ENCODE results near the gene ZNF214. TPM values are rescaled to one million over a fixed set of nuclear protein-coding genes. Genes with fewer than 3 reads are reported as not detected.
"Not testable (repeated sequence)": the region's sequence is repeated elsewhere in the genome, so short reads cannot be mapped to it uniquely, and the experiment has no call there.

Gene ZNF214
- total RNA-seq, 4 donors from 2014 or later, result 0.75 to 2.0 (median 1.2) TPM

DNA sequence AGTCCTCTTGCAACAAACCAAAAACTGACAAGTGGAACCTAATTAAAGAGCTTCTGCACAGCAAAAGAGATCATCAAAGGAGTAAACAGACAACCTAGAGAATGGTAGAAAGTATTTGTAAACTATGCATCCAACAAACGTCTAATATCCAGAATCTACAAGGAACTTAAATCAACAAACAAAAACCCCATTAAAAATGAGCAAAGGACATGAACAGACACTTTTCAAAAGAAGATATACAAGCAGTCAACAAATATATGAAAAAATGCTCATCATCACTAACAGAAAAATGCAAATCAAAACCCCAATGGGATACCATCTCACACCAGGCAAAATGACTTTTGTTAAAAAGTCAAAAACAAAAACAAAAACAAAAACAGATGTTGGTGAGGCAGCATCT, 33.7 kb downstream of the ZNF214 start:
- in situ Hi-C loops (cut with MboI; ENCODE audit: low sequenced_read_pairs in 4 of 4), result no loop called here
- TF ChIP-seq, protein P1, sequence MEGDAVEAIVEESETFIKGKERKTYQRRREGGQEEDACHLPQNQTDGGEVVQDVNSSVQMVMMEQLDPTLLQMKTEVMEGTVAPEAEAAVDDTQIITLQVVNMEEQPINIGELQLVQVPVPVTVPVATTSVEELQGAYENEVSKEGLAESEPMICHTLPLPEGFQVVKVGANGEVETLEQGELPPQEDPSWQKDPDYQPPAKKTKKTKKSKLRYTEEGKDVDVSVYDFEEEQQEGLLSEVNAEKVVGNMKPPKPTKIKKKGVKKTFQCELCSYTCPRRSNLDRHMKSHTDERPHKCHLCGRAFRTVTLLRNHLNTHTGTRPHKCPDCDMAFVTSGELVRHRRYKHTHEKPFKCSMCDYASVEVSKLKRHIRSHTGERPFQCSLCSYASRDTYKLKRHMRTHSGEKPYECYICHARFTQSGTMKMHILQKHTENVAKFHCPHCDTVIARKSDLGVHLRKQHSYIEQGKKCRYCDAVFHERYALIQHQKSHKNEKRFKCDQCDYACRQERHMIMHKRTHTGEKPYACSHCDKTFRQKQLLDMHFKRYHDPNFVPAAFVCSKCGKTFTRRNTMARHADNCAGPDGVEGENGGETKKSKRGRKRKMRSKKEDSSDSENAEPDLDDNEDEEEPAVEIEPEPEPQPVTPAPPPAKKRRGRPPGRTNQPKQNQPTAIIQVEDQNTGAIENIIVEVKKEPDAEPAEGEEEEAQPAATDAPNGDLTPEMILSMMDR (IDR thresholded peaks at IDR 0.05 in 4 of 5, conservative IDR thresholded peaks at IDR 0.05 in 1 of 5), result no peak
- no peak for TF ChIP-seq POLR2A (IDR thresholded peaks at IDR 0.05)
- Histone ChIP-seq H3K9me3 (no peaks in the 10 kb centered on the region), H3K27me3 (no peaks in the 10 kb centered on the region), H3K4me3 (no peak overlapping the region), H3K36me3 (no peaks in the 10 kb centered on the region), H3K27ac (no peak overlapping the region), H3K4me1 (no peaks in the 10 kb centered on the region)
- DNase-seq (no peak), ATAC-seq (no peak)
- intact Hi-C loops (cut with DNase I; ENCODE audit: low total_unique reads), result no loop called here

DNA sequence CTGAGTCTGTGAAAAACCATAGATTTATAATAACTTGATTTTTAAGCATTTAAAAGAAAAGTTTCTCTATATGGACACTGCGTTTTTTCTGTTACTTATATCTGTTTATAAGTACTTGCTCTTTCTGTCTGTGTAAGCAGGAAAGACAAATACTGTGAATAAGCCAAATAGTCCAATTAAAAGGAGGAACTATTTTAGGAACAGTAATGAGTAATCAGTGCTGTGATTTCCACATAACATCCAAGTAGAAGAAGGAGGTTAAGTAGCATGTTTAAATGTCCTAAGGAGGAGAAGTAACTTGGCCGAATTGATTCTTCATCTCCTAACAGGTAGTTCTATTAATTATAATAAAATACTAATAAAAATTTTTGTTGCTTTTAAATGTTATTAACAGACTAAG, 40.8 kb downstream of the ZNF214 start:
- no peaks in the 10 kb centered on the region for H3K36me3 ChIP-seq
- in situ Hi-C loops (cut with MboI; ENCODE audit: low sequenced_read_pairs in 4 of 4), result no loop called here
- no peak overlapping the region for H3K4me3 ChIP-seq
- H3K27ac ChIP-seq, result no peak overlapping the region
- no peak for TF ChIP-seq POLR2A (IDR thresholded peaks at IDR 0.05)
- TF ChIP-seq, protein P1 (IDR thresholded peaks at IDR 0.05 in 4 of 5, conservative IDR thresholded peaks at IDR 0.05 in 1 of 5), result no peak
- H3K4me1 ChIP-seq, result no peaks in the 10 kb centered on the region
- H3K9me3 ChIP-seq, result no peaks in the 10 kb centered on the region
- ATAC-seq, result no peak
- H3K27me3 ChIP-seq, result no peaks in the 10 kb centered on the region
- intact Hi-C loops (cut with DNase I; ENCODE audit: low total_unique reads), result no loop called here
- DNase-seq, result no peak

DNA sequence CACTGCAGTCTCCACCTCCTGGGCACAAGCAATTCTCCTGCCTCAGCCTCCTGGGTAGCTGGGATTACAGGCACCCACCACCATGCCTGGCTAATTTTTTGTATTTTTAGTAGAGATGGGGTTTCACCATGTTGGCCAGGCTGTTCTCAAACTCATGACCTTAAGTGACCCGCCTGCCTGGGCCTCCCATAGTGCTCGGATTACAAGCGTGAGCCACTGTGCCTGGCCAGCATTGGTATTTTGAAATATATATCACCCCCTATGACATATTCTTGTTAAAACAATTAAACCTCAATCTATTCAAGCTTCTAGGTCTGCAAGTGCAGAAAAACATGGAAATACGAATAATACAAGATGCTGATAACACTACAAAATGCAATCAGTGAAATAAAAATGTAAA, 50.3 kb downstream of the ZNF214 start:
- H3K36me3 ChIP-seq; H3K9me3 ChIP-seq; H3K4me3 ChIP-seq; H3K27ac ChIP-seq; H3K4me1 ChIP-seq; H3K27me3 ChIP-seq; intact Hi-C loops (cut with DNase I; ENCODE audit: low total_unique reads); ATAC-seq; in situ Hi-C loops (cut with MboI; ENCODE audit: low sequenced_read_pairs in 4 of 4): not testable (repeated sequence)
- DNase-seq, result peak in 1 of 2 donors; percentile 18

DNA sequence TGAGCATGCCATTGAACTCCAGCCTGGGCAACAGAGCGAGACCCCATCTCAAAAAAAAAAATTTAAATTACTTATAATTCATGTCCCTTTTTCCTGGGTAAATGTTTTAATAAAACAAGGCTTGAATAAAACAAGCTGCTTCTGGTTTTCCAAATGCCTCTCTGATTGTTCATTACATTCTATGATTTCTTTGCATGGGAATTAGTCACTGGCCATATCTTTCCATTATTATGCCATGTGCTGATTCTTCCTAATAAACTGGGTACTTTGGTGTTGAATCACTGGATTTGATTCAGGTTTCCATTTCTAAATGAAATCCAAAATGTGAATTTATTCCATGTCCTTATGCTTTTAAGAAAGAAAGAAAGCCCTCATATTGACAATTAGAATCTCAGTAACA, 51.3 kb downstream of the ZNF214 start:
- DNase-seq (no peak), ATAC-seq (no peak)
- TF ChIP-seq, protein P1 (IDR thresholded peaks at IDR 0.05 in 4 of 5, conservative IDR thresholded peaks at IDR 0.05 in 1 of 5), result no peak
- TF ChIP-seq POLR2A (IDR thresholded peaks at IDR 0.05), result no peak
- Histone ChIP-seq H3K36me3 (no peaks in the 10 kb centered on the region), H3K9me3 (no peaks in the 10 kb centered on the region), H3K27me3 (no peaks in the 10 kb centered on the region), H3K4me1 (no peaks in the 10 kb centered on the region), H3K27ac (no peak overlapping the region), H3K4me3 (no peak overlapping the region)
- in situ Hi-C loops (cut with MboI; ENCODE audit: low sequenced_read_pairs in 4 of 4), result no loop called here
- intact Hi-C loops (cut with DNase I; ENCODE audit: low total_unique reads), result no loop called here

DNA sequence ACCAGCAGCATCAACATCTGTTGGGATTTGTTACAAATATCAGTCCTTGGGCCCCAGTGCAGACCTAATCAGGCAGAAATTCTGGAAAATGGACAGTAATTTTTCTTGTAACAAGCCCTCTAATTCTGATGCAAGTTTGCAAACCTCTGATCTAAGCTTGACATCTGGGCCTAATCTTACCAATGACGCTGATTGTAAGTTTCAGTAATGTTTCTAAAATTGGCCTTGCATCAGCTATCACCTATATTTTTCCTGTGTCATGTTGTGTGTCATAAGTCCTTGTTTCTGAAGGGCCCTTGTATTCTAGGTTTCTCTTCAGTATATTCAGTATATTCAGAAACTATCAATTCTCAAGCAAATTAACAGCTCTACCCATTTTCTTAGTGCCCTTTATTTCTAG, 57.5 kb downstream of the ZNF214 start:
- Histone ChIP-seq H3K36me3 (no peaks in the 10 kb centered on the region), H3K4me3 (no peak overlapping the region), H3K27ac (no peak overlapping the region), H3K9me3 (no peaks in the 10 kb centered on the region), H3K27me3 (no peaks in the 10 kb centered on the region), H3K4me1 (no peaks in the 10 kb centered on the region)
- TF ChIP-seq, protein P1 (IDR thresholded peaks at IDR 0.05 in 4 of 5, conservative IDR thresholded peaks at IDR 0.05 in 1 of 5), result no peak
- TF ChIP-seq POLR2A (IDR thresholded peaks at IDR 0.05), result no peak
- ATAC-seq, result no peak
- DNase-seq, result no peak
- intact Hi-C loops (cut with DNase I; ENCODE audit: low total_unique reads), result no loop called here
- in situ Hi-C loops (cut with MboI; ENCODE audit: low sequenced_read_pairs in 4 of 4), result no loop called here
